PC-9 (cell line): Measurements from ENCODE around the gene HOOK2. TPM values are rescaled to one million over a fixed set of nuclear protein-coding genes. Genes with fewer than 3 reads are reported as not detected.

Experiments
- BruUV-seq: library from RNA; stranded (reverse); fragments of 400-500 nt; replicated peaks from 2 replicates; lab custom pipeline; 2021; lab: Mats Ljungman, UMichigan
- CTCF ChIA-PET: fragments of 300-600 bp; sonication (Branson Sonifier 250); formaldehyde crosslinking; loops from one replicate; lab custom pipeline; 2022; ENCODE audit warnings: antibody characterized with exemption; lab: Charles Lee
- POLR2A ChIA-PET: fragments of 300-600 bp; sonication (Branson Sonifier 250); formaldehyde crosslinking; loops from one replicate; lab custom pipeline; 2022; ENCODE audit warnings: antibody characterized with exemption; ENCODE audit not compliant: unreplicated experiment; lab: Charles Lee
- DNase-seq, 2 experiments: peaks; one replicate each; pipeline versions ENCODE4 v3.0.0 to v3.0.0-alpha.2; 2015 to 2022; ENCODE audit warnings: mixed read lengths in 1 of 2
- H2AFZ ChIP-seq: fragments of 200-600 bp; sonication (generic); 2 replicates; pipeline ENCODE4 v1.8.1; 2017; ENCODE audit warnings: antibody characterized with exemption
- H3F3A ChIP-seq: fragments of 200-600 bp; sonication (generic); 2 replicates; pipeline ENCODE4 v1.8.1; 2017; ENCODE audit warnings: antibody characterized with exemption, mild to moderate bottlenecking, low read depth; ENCODE audit not compliant: insufficient read depth
- H3K27ac ChIP-seq: fragments of 200-600 bp; sonication (generic); 2 replicates; pipeline ENCODE4 v1.6.1; 2016; ENCODE audit warnings: mixed run types
- H3K27me3 ChIP-seq: fragments of 200-600 bp; sonication (generic); 2 replicates; pipeline ENCODE4 v1.6.1; 2016; ENCODE audit warnings: low read depth, mixed run types; ENCODE audit not compliant: insufficient read depth
- H3K36me3 ChIP-seq: fragments of 200-600 bp; sonication (generic); 2 replicates; pipeline ENCODE4 v1.6.1; 2016; ENCODE audit warnings: low read depth, mixed run types
- H3K4me1 ChIP-seq: fragments of 200-600 bp; sonication (generic); replicated peaks from 2 replicates; pipeline ENCODE4 v1.6.1; 2016; ENCODE audit warnings: mixed run types; ENCODE audit not compliant: insufficient read depth
- H3K4me2 ChIP-seq: fragments of 200-600 bp; sonication (generic); 2 replicates; pipeline ENCODE4 v1.6.1; 2017; ENCODE audit warnings: mixed run types
- H3K4me3 ChIP-seq: fragments of 200-600 bp; sonication (generic); 2 replicates; pipeline ENCODE4 v1.6.1; 2016; ENCODE audit warnings: mixed run types
- H3K79me2 ChIP-seq: fragments of 200-600 bp; sonication (generic); 2 replicates; pipeline ENCODE4 v1.6.1; 2017; ENCODE audit warnings: low read depth, mixed run types
- H3K9me2 ChIP-seq: fragments of 200-600 bp; sonication (generic); 2 replicates; pipeline ENCODE4 v1.8.1; 2017; ENCODE audit warnings: mild to moderate bottlenecking; ENCODE audit not compliant: insufficient read depth
- H3K9me3 ChIP-seq: fragments of 200-600 bp; sonication (generic); 2 replicates; pipeline ENCODE4 v1.8.1; 2016; ENCODE audit warnings: low read depth; ENCODE audit not compliant: insufficient read depth
- H4K20me1 ChIP-seq: fragments of 200-600 bp; sonication (generic); 2 replicates; pipeline ENCODE4 v1.8.1; 2017; ENCODE audit not compliant: insufficient read depth
- EZH2 ChIP-seq: fragments of 200-600 bp; sonication (generic); IDR thresholded peaks from 2 replicates; pipeline ENCODE4 v1.8.0; 2017; ENCODE audit warnings: antibody characterized with exemption, low read depth
- intact Hi-C: fragments of 100-400 bp; cut with micrococcal nuclease; formaldehyde crosslinking; loops from one replicate; pipeline ENCODE4 v1.10.0; 2022; ENCODE audit not compliant: unreplicated experiment
- total RNA-seq: library from RNA; stranded (reverse); gene quantifications from 2 replicates; pipeline ENCODE4 v1.2.3, GENCODE V29; 2021
- TF ChIP-seq, protein P1 (sequence below): fragments of 200-600 bp; sonication (generic); conservative IDR thresholded peaks from 2 replicates; pipeline ENCODE4 v1.6.1; 2017; ENCODE audit warnings: mixed run types, antibody characterized with exemption, mild to moderate bottlenecking, moderate library complexity

Gene HOOK2
- total RNA-seq, 1 experiment from 2014 or later: 109 TPM

DNA sequence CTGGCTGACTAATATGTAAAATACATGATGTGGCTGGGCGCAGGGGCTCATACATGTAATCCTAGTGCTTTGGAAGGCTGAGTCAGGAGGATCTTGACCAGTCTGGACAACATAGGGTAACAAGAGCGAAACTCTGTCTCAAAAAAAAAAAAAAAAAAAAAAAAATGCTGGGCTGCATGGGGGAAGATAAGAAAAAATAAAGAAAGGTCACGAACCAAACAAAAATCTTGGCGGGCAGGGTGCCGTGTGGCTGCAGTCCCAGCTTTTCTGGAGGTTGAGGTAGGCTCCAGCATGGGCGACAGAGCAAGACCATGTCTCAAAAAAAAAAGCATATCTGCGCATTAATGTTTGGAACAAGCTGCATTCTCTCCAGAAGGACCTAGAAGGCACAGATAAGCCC is 39.7 kb upstream of the HOOK2 start:
- H3K4me1 ChIP-seq: no peaks in the 10 kb centered on the region
- no peak overlapping the region for H2AFZ ChIP-seq
- H3K4me2 ChIP-seq: no peak overlapping the region
- no peaks in the 10 kb centered on the region for H3K27me3 ChIP-seq
- H3K9me2 ChIP-seq: no peaks in the 10 kb centered on the region
- peaks cover under 1% of the 10 kb centered on the region; the same call in 1 of the 2 replicates for H3K36me3 ChIP-seq
- POLR2A ChIA-PET: no interaction called here
- no peaks in the 10 kb centered on the region for H3K79me2 ChIP-seq
- no peaks in the 10 kb centered on the region for H4K20me1 ChIP-seq
- H3F3A ChIP-seq: peaks cover 4% of the 10 kb centered on the region; the same call in 1 of the 2 replicates
- H3K27ac ChIP-seq: no peak overlapping the region
- H3K9me3 ChIP-seq: no peaks in the 10 kb centered on the region
- no TSS peak for BruUV-seq
- CTCF ChIA-PET: no interaction called here
- intact Hi-C loops: no loop called here
- H3K4me3 ChIP-seq: no peak overlapping the region
- no peak for DNase-seq
- no peak for TF ChIP-seq EZH2
- TF ChIP-seq, protein P1, sequence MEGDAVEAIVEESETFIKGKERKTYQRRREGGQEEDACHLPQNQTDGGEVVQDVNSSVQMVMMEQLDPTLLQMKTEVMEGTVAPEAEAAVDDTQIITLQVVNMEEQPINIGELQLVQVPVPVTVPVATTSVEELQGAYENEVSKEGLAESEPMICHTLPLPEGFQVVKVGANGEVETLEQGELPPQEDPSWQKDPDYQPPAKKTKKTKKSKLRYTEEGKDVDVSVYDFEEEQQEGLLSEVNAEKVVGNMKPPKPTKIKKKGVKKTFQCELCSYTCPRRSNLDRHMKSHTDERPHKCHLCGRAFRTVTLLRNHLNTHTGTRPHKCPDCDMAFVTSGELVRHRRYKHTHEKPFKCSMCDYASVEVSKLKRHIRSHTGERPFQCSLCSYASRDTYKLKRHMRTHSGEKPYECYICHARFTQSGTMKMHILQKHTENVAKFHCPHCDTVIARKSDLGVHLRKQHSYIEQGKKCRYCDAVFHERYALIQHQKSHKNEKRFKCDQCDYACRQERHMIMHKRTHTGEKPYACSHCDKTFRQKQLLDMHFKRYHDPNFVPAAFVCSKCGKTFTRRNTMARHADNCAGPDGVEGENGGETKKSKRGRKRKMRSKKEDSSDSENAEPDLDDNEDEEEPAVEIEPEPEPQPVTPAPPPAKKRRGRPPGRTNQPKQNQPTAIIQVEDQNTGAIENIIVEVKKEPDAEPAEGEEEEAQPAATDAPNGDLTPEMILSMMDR: no peak

GRCh38 chr19:12806242-12807081 is 31.1 kb upstream of the HOOK2 start, which contains the start of gene RNASEH2A:
RNASEH2A (plus strand) TSS chr19:12806584; CDS start chr19:12806674, 90 bp downstream.
- peaks cover 16% of the 10 kb centered on the region for H3F3A ChIP-seq
- DNase-seq: peak; percentile 81 to 85
- H3K27me3 ChIP-seq: no peaks in the 10 kb centered on the region
- ChIA-PET CTCF (interaction anchor here (0.6 kb wide), 3 partner anchors 24 to 68 kb away, joined by 3 to 4 read pairs (median 4); no protein-coding TSS in a partner anchor), POLR2A (interaction anchor here (0.5 to 0.8 kb wide), 3 partner anchors 17 to 365 kb away, joined by 4 to 10 read pairs (median 5); no protein-coding TSS in a partner anchor)
- peak within 1 kb of the TSS; percentile 100 for H2AFZ ChIP-seq
- no peaks in the 10 kb centered on the region for H3K9me3 ChIP-seq
- no peaks in the 10 kb centered on the region for H4K20me1 ChIP-seq
- H3K9me2 ChIP-seq: no peaks in the 10 kb centered on the region
- peak within 1 kb of the TSS; percentile 96 for H3K4me2 ChIP-seq
- intact Hi-C loops: no loop called here
- peaks cover 4% of the 10 kb centered on the region; the same call in 1 of the 2 replicates for H3K36me3 ChIP-seq
- no TSS peak for BruUV-seq
- peak within 1 kb of the TSS; percentile 91 for H3K4me3 ChIP-seq
- peaks cover 21% of the 10 kb centered on the region; the same call in 1 of the 2 replicates for H3K4me1 ChIP-seq
- H3K27ac ChIP-seq: no peak within 1 kb of the TSS
- TF ChIP-seq, protein P1: no peak
- TF ChIP-seq EZH2: no peak
- peaks cover 10% of the 10 kb centered on the region; the same call in 1 of the 2 replicates for H3K79me2 ChIP-seq

DNA sequence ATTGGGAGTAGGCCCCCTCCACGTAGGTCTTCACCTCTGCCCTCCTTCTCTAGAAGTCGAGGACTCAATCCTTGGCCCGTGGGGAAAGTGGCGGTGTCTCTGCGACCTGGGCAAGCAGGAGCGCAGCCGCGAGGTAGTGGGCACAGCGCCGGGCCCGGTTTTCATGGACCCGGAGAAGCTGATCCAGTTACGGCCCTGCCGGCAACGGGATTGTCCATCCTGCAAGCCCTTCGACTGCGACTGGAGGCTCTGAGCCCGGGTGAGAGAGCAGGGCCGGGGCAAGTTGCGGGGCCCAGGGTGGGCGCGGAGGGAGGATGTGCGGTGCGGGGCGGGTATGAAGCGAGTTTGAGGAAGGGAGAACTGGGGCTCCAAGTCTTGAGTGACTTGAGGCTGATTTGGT is 28.7 kb upstream of the HOOK2 start:
- Histone ChIP-seq H3K4me1 (peaks cover 29% of the 10 kb centered on the region), H2AFZ (no peak overlapping the region), H3K4me3 (no peak overlapping the region), H3K9me3 (no peaks in the 10 kb centered on the region), H3K79me2 (peaks cover 30% of the 10 kb centered on the region), H4K20me1 (0 out of 2 replicates have a peak, but pooled peaks cover 5% of the 10 kb centered on the region), H3K9me2 (no peaks in the 10 kb centered on the region), H3F3A (peaks cover 34% of the 10 kb centered on the region), H3K4me2 (no peak overlapping the region), H3K27ac (no peak overlapping the region), H3K36me3 (0 out of 2 replicates have a peak, but pooled peaks cover 7% of the 10 kb centered on the region), H3K27me3 (no peaks in the 10 kb centered on the region)
- intact Hi-C loops: no loop called here
- BruUV-seq: no TSS peak
- CTCF ChIA-PET: no interaction called here
- POLR2A ChIA-PET: no interaction called here
- DNase-seq: no peak
- TF ChIP-seq, protein P1: no peak
- no peak for TF ChIP-seq EZH2
